ENCODE measurements around the gene UBE2Z. TPM values are rescaled to one million over a fixed set of nuclear protein-coding genes. Genes with fewer than 3 reads are reported as not detected.
A peak's percentile ranks its signal among the peaks of the same experiment; 100 is the strongest.

Gene UBE2Z
- total RNA-seq (10 to 100 TPM; 54.7 to 63.5 TPM), polyA plus RNA-seq (10 to 100 TPM; 29.5 to 57.5 TPM)
- long read RNA-seq, donor 1, full-length matches to known transcripts = 33 of 33 reads
- long read RNA-seq, donor 1, partial matches to known transcripts = 0 of 33 reads
- long read RNA-seq, donor 1, other reads (novel, unspliced or antisense) = 0 of 33 reads
- long read RNA-seq, donor 2, full-length matches to known transcripts = 15 of 15 reads
- long read RNA-seq, donor 2, partial matches to known transcripts = 0 of 15 reads
- long read RNA-seq, donor 2, other reads (novel, unspliced or antisense) = 0 of 15 reads
- long read RNA-seq, donor 3, full-length matches to known transcripts = 17 of 42 reads
- long read RNA-seq, donor 3, partial matches to known transcripts = 25 of 42 reads
- long read RNA-seq, donor 3, other reads (novel, unspliced or antisense) = 0 of 42 reads
- long read RNA-seq, donor 4, full-length matches to known transcripts = 12 of 12 reads
- long read RNA-seq, donor 4, partial matches to known transcripts = 0 of 12 reads
- long read RNA-seq, donor 4, other reads (novel, unspliced or antisense) = 0 of 12 reads
- long read RNA-seq, donor 5, full-length matches to known transcripts = 35 of 35 reads
- long read RNA-seq, donor 5, partial matches to known transcripts = 0 of 35 reads
- long read RNA-seq, donor 5, other reads (novel, unspliced or antisense) = 0 of 35 reads

- Histone ChIP-seq H3K27ac (ENCODE audit: low read depth in 1 of 2, low read length in 1 of 2) (peak within 1 kb of the TSS; percentile 92 to 96), H3K4me3 (peak within 1 kb of the TSS; percentile 81), H3K4me1 (ENCODE audit: control insufficient read depth in 5 of 5, insufficient read depth in 5 of 5, low read length in 5 of 5) (peaks cover 0 to 18% (median 9%) of the 10 kb centered on the region in 5 donors), H3K27me3 (ENCODE audit: control insufficient read depth in 3 of 3, insufficient read depth in 3 of 3, low read length in 2 of 3) (no peaks in the 10 kb centered on the region), H3K36me3 (ENCODE audit: control insufficient read depth in 4 of 4, insufficient read depth in 4 of 4, low read length in 4 of 4) (peaks cover 5 to 14% (median 11%) of the 10 kb centered on the region in 4 donors), H3K9ac (ENCODE audit: insufficient read depth in 1 of 2, low read length in 2 of 2) (peak within 1 kb of the TSS; percentile 69 to 87), H3K9me3 (ENCODE audit: control insufficient read depth in 4 of 4, insufficient read depth in 3 of 4, low read length in 3 of 4) (no peaks in the 10 kb centered on the region)
- WGBS, 2 donors = 0 to 1% methylated on average over 39 to 81 of the region's 81 CpGs
- TF ChIP-seq CTCF (IDR thresholded peaks at IDR 0.05; ENCODE audit: control extremely low read depth, extremely low read depth) = no peak
- peak; percentile 97 to 98 (median 97) for DNase-seq
- ATAC-seq (ENCODE audit: insufficient read depth, low FRiP score) = peak; percentile 95
Observed at GRCh38 chr17:48908047-48908843, at the start of gene UBE2Z. Gene UBE2Z (plus strand): TSS chr17:48908407. CDS start chr17:48908504, 97 bp downstream.

DNA sequence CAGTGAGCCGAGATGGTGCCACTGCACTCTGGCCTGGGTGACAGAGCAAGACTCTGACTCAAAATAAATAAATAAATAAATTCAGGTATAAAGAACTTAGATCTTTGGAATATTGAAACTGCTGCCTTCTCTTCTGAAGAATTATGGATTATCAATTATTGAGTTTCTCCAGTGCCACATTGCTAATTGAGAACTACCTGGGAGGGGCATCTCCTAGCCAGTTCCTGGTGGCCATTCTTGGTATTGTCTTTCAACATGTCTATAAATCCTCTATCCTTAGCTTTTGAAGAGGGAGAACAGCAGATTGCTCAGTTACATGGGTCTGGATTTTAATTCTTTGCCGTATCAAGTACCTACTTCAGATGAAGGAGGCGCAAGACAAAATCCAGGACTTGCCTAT lies 48.2 kb upstream of the UBE2Z start:
- H3K4me3 ChIP-seq = no peak overlapping the region
- WGBS, 2 donors = 98 to 99% methylated on average over 3 of the region's 3 CpGs
- DNase-seq = no peak
- no peaks in the 10 kb centered on the region for H3K27me3 ChIP-seq (ENCODE audit: control insufficient read depth in 3 of 3, insufficient read depth in 3 of 3, low read length in 2 of 3)
- no peak overlapping the region for H3K9ac ChIP-seq (ENCODE audit: insufficient read depth in 1 of 2, low read length in 2 of 2)
- no peak for TF ChIP-seq CTCF (IDR thresholded peaks at IDR 0.05; ENCODE audit: control extremely low read depth, extremely low read depth)
- no peaks in the 10 kb centered on the region for H3K9me3 ChIP-seq (ENCODE audit: control insufficient read depth in 4 of 4, insufficient read depth in 3 of 4, low read length in 3 of 4)
- no peaks in the 10 kb centered on the region for H3K4me1 ChIP-seq (ENCODE audit: control insufficient read depth in 5 of 5, insufficient read depth in 5 of 5, low read length in 5 of 5)
- no peak for ATAC-seq (ENCODE audit: insufficient read depth, low FRiP score)
- peaks cover 27 to 57% (median 36%) of the 10 kb centered on the region in 4 donors for H3K36me3 ChIP-seq (ENCODE audit: control insufficient read depth in 4 of 4, insufficient read depth in 4 of 4, low read length in 4 of 4)
- H3K27ac ChIP-seq (ENCODE audit: low read depth in 1 of 2, low read length in 1 of 2) = no peak overlapping the region

- H3K27me3 ChIP-seq (ENCODE audit: control insufficient read depth in 3 of 3, insufficient read depth in 3 of 3, low read length in 2 of 3) = no peaks in the 10 kb centered on the region
- 94 to 99% methylated on average over 4 of the region's 4 CpGs for WGBS, 2 donors
- no peak overlapping the region for H3K27ac ChIP-seq (ENCODE audit: low read depth in 1 of 2, low read length in 1 of 2)
- ATAC-seq (ENCODE audit: insufficient read depth, low FRiP score) = no peak
- H3K9me3 ChIP-seq (ENCODE audit: control insufficient read depth in 4 of 4, insufficient read depth in 3 of 4, low read length in 3 of 4) = no peaks in the 10 kb centered on the region
- no peak for DNase-seq
- H3K9ac ChIP-seq (ENCODE audit: insufficient read depth in 1 of 2, low read length in 2 of 2) = no peak overlapping the region
- H3K4me1 ChIP-seq (ENCODE audit: control insufficient read depth in 5 of 5, insufficient read depth in 5 of 5, low read length in 5 of 5) = no peaks in the 10 kb centered on the region
- no peak for TF ChIP-seq CTCF (IDR thresholded peaks at IDR 0.05; ENCODE audit: control extremely low read depth, extremely low read depth)
- peaks cover 27 to 55% (median 33%) of the 10 kb centered on the region in 4 donors for H3K36me3 ChIP-seq (ENCODE audit: control insufficient read depth in 4 of 4, insufficient read depth in 4 of 4, low read length in 4 of 4)
- H3K4me3 ChIP-seq = no peak overlapping the region
Observed at GRCh38 chr17:48860456-48860855, 47.8 kb upstream of the UBE2Z start.
